Measurements from ENCODE around the gene RIPOR3.
"Not testable (repeated sequence)": the region's sequence is repeated elsewhere in the genome, so short reads cannot be mapped to it uniquely, and the experiment has no call there.

Gene RIPOR3

DNA sequence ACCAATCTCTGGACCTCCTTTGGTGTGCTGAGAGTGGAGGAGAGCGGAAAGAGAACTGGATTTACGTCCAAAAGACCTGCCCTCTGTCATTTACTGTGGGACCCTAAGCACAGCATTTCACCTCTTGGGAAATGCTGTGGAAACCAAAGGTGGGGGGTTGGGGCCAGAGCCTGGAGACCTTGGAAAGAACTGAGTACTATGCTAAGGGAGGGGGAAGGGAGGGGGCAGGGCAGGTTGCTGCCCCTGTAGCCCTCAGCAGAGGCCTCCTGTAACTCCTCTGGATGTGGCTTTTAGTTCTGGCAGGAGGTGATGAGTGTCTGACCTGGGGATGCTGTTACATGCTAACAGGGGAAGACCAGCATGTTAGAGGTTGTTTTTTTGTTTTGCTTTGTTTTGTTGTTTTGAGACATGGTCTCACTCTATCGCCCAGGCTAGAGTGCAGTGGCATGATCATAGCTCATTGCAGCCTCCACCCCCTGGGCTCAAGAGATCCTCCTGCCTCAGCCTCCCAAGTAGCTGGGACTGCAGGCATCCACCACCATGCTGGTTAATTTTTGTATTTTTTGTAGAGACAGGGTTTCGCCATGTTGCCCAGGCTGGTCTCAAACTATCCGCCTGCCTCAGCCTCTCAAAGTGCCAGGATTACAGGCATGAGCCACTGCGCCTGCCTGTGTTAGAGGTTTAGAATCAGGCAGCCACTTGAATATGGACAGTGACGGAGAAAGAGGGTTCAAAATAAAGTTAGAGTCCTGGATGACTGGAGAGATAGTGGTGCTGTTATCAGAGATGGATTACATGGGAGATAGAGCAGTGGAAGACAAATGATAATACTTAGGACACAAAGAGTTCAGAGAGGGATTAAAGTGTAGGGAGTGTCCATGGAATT, 21.7 kb upstream of the RIPOR3 start:
- H3K36me3 ChIP-seq (ENCODE audit: control insufficient read depth in 2 of 2, insufficient read depth in 2 of 2, low read length in 2 of 2) = no peaks in the 10 kb centered on the region
- H3K27ac ChIP-seq (ENCODE audit: low read length) = no peak overlapping the region
- H3K4me1 ChIP-seq (ENCODE audit: control insufficient read depth, insufficient read depth, low read length) = no peaks in the 10 kb centered on the region
- no peaks in the 10 kb centered on the region for H3K27me3 ChIP-seq (ENCODE audit: control insufficient read depth in 1 of 2, insufficient read depth in 2 of 2, low read length in 2 of 2)
- no peaks in the 10 kb centered on the region for H3K9me3 ChIP-seq (ENCODE audit: control insufficient read depth in 2 of 2, low read length in 2 of 2)
- no peak overlapping the region for H3K4me3 ChIP-seq (ENCODE audit: low read length in 2 of 2)
- no peak overlapping the region for H3K9ac ChIP-seq (ENCODE audit: low read length in 2 of 2)

DNA sequence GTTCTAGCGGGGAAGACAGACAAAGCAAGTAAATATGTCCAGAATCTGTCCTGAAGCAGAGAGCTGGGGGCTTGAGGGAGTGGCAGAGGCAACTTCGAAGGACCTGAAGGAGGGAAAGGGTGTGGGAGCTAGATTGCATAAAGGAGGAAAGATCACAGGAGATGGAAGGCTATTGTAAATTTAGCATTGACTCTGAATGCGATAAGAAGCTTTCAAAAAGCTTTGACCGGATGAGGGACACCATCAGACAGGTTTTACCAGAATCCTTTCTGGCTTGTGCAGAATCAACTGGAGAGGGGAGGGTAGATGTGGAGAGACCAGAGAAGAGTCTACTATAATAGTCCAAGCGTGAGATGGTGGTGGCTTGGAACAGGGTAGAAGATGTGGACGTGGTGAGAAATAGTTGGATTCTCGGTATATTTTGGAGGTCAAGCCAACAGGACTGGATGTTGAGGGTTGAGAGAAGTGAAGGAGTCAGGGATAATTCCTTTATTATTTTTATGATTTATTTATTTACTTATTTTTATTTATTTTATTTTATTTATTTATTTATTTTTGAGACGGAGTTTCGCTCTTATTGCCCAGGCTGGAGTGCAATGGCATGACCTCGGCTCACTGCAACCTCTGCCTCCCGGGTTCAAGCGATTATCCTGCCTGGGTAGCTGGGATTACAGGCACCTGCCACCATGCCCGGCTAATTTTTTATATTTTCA, 19.9 kb upstream of the RIPOR3 start:
- Histone ChIP-seq H3K27ac (ENCODE audit: low read length) (no peak overlapping the region), H3K4me3 (ENCODE audit: low read length in 2 of 2) (no peak overlapping the region), H3K9ac (ENCODE audit: low read length in 2 of 2) (no peak overlapping the region), H3K9me3 (ENCODE audit: control insufficient read depth in 2 of 2, low read length in 2 of 2) (no peaks in the 10 kb centered on the region), H3K27me3 (ENCODE audit: control insufficient read depth in 1 of 2, insufficient read depth in 2 of 2, low read length in 2 of 2) (no peaks in the 10 kb centered on the region), H3K36me3 (ENCODE audit: control insufficient read depth in 2 of 2, insufficient read depth in 2 of 2, low read length in 2 of 2) (no peaks in the 10 kb centered on the region), H3K4me1 (ENCODE audit: control insufficient read depth, insufficient read depth, low read length) (no peaks in the 10 kb centered on the region)

DNA sequence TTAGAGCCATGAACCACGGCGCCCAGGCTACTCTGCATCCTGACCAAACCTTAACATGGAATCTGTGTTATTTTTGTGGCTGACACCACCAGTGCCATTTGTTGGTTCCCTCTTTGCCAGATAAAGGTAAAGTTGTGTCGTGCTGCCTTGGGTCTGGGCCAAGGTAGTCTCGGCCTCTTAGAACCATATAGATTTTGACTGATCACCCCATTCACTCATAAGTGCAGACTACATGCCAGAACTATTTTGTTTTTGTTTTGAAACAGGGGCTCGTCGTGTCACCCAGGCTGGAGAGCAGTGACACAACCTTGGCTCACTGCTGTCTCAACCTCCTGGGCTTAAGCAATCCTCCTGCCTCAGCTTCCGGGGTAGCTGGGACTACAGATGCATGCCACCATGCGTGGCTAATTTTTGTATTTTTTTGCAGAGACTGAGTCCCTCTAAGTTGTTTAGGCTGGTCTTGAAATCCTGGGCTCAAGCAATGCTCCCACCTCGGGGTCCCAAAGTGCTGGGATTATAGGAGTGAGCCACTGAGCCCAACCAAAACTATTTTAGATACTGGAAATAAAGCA, 19.2 kb upstream of the RIPOR3 start:
- no peak overlapping the region for H3K9ac ChIP-seq (ENCODE audit: low read length in 2 of 2)
- H3K27ac ChIP-seq (ENCODE audit: low read length) = no peak overlapping the region
- no peaks in the 10 kb centered on the region for H3K9me3 ChIP-seq (ENCODE audit: control insufficient read depth in 2 of 2, low read length in 2 of 2)
- H3K27me3 ChIP-seq (ENCODE audit: control insufficient read depth in 1 of 2, insufficient read depth in 2 of 2, low read length in 2 of 2) = peaks cover 0 to 2% of the 10 kb centered on the region in 2 donors
- no peaks in the 10 kb centered on the region for H3K4me1 ChIP-seq (ENCODE audit: control insufficient read depth, insufficient read depth, low read length)
- no peaks in the 10 kb centered on the region for H3K36me3 ChIP-seq (ENCODE audit: control insufficient read depth in 2 of 2, insufficient read depth in 2 of 2, low read length in 2 of 2)
- H3K4me3 ChIP-seq (ENCODE audit: low read length in 2 of 2) = no peak overlapping the region

DNA sequence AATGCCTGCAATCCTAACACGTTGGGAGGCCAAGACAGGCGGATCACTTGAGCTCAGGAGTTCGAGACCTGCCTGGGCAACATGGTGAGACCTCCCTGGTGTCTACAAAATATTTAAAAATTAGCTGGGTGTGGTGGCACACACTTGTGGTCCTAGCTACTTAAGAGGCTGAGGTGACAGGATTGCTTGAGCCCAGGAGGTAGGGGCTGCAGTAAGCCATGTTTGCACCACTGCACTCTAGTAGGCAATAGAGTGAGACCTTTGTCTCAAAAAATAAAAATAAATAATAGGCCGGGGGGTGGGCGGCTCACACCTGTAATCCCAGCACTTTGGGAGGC, 18.3 kb upstream of the RIPOR3 start:
- H3K9ac ChIP-seq (ENCODE audit: low read length in 2 of 2) = no peak overlapping the region
- H3K9me3 ChIP-seq (ENCODE audit: control insufficient read depth in 2 of 2, low read length in 2 of 2) = no peaks in the 10 kb centered on the region
- H3K27ac ChIP-seq (ENCODE audit: low read length) = no peak overlapping the region
- H3K36me3 ChIP-seq (ENCODE audit: control insufficient read depth in 2 of 2, insufficient read depth in 2 of 2, low read length in 2 of 2) = no peaks in the 10 kb centered on the region
- peaks cover 0 to 2% of the 10 kb centered on the region in 2 donors for H3K27me3 ChIP-seq (ENCODE audit: control insufficient read depth in 1 of 2, insufficient read depth in 2 of 2, low read length in 2 of 2)
- H3K4me1 ChIP-seq (ENCODE audit: control insufficient read depth, insufficient read depth, low read length) = no peaks in the 10 kb centered on the region
- no peak overlapping the region for H3K4me3 ChIP-seq (ENCODE audit: low read length in 2 of 2)

DNA sequence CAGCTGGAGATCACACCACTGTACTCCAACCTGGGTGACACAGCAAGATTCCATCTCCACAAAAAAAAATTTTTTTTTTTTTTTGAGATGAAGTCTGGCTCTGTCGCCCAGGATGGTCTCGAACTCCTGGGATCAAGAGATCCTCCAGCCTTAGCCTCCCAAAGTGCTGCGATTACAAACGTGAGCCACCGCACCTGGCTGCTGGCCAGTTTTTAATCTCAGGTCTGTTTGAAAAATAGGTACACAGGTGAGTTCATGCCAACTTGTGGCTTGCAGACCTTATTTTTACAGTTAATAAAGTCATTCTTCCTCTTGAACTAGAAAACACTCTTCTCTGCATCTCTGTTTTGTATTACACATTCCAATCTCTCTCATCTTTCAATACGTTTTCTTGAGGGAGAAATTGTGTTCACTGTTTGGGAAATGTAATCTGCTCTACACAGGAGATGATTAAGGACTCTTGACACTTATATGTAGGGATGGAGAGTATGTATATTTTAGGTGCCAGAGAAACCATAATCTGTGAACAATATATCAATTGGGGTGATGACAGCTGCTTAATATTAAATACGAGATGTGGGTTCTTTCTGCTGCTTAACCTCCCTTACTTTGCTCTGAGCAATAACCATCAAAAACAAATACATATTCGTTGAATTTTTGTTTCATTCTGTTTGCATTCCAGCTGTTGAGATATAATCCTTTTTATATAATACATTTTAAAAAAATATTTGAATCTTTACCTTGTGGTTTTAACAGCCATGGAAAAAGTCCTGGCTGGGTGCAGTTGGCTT, 17.7 kb upstream of the RIPOR3 start:
- H3K36me3 ChIP-seq (ENCODE audit: control insufficient read depth in 2 of 2, insufficient read depth in 2 of 2, low read length in 2 of 2) = no peaks in the 10 kb centered on the region
- no peak overlapping the region for H3K9ac ChIP-seq (ENCODE audit: low read length in 2 of 2)
- H3K9me3 ChIP-seq (ENCODE audit: control insufficient read depth in 2 of 2, low read length in 2 of 2) = no peaks in the 10 kb centered on the region
- H3K27me3 ChIP-seq (ENCODE audit: control insufficient read depth in 1 of 2, insufficient read depth in 2 of 2, low read length in 2 of 2) = peaks cover 0 to 2% of the 10 kb centered on the region in 2 donors
- no peaks in the 10 kb centered on the region for H3K4me1 ChIP-seq (ENCODE audit: control insufficient read depth, insufficient read depth, low read length)
- no peak overlapping the region for H3K27ac ChIP-seq (ENCODE audit: low read length)
- H3K4me3 ChIP-seq (ENCODE audit: low read length in 2 of 2) = no peak overlapping the region

DNA sequence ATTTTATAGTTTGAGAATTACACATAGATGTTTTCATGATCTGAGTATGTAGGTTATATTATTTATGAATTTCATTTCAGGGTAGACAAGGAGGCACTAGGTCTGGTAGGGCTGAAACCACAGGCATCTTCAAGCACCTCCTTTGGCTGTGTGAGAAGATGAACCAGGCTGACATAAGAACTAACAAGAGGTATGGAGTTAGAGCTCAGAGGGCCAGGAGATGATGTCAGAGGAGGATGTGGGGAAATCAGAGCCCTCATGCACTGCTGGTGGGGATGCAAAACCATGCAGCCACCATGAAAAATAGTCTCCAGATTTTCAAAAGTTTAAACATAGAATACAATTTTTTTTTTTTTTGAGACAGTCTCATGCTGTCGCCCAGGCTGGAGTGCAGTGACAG, 13.6 kb upstream of the RIPOR3 start:
- Histone ChIP-seq H3K4me1 (ENCODE audit: control insufficient read depth, insufficient read depth, low read length) (no peaks in the 10 kb centered on the region), H3K9me3 (ENCODE audit: control insufficient read depth in 2 of 2, low read length in 2 of 2) (no peaks in the 10 kb centered on the region), H3K4me3 (ENCODE audit: low read length in 2 of 2) (no peak overlapping the region), H3K36me3 (ENCODE audit: control insufficient read depth in 2 of 2, insufficient read depth in 2 of 2, low read length in 2 of 2) (no peaks in the 10 kb centered on the region), H3K27ac (ENCODE audit: low read length) (no peak overlapping the region), H3K9ac (ENCODE audit: low read length in 2 of 2) (no peak overlapping the region), H3K27me3 (ENCODE audit: control insufficient read depth in 1 of 2, insufficient read depth in 2 of 2, low read length in 2 of 2) (peaks cover 0 to 2% of the 10 kb centered on the region in 2 donors)

DNA sequence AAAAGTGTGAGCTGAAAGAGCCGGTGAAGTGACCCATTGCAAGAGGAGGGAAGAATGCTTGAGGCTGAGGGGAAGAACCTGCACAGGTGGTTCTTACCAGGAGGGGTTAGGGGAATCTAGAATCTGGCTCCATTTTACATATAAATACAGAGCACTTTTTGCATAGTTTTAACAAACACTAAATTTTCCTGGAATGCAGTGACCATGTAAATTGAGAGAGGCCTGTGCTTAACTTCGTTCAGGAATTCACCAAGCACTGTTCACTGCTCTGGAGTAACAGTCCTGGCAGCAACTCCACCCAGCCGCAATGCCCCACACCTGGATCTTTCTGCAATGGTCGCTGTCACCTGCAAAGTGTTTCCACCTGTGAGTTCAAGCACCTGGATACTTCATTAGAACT, 13.2 kb upstream of the RIPOR3 start:
- Histone ChIP-seq H3K9ac (ENCODE audit: low read length in 2 of 2) (no peak overlapping the region), H3K36me3 (ENCODE audit: control insufficient read depth in 2 of 2, insufficient read depth in 2 of 2, low read length in 2 of 2) (no peaks in the 10 kb centered on the region)

DNA sequence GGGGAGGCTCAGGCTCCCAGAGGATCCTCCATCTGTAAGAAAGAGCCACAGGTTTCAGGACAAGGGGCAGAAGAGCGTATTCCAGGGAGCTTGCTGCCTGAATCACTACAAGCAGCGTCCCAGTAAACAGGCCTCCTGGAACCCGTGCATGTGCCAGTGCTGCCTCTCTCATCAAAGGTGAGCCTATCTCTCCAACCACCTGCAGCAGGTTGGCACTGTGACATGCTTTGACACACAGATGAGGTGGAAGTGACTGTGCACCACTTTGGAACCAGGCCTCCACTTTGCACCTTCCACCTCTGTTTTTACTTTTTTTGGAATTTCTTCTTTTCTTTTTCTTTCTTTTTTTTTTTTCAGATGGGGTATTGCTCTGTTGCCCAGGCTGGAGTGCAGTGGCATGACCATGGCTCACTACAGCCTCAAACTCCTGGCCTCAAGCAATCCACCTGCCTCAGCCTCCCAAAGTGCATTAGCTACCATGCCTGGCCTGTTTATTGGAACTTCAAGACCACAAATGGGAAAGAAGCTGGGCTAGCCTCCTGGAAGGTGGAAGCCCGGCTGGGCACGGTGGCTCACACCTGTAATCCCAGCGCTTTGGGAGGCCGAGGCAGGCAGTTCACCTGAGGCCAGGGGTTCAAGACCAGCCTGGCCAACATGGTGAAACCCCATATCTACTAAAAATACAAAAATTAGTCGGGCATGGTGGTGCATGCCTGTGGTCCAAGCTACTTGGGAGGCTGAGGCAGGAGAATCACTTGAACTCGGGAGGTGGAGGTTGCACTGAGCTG, 12.5 kb upstream of the RIPOR3 start:
- not testable (repeated sequence) for H3K9ac ChIP-seq (ENCODE audit: low read length in 2 of 2)

More for the DNA sequence above, 13.2 kb upstream of the RIPOR3 start:
- H3K9me3 ChIP-seq (ENCODE audit: control insufficient read depth in 2 of 2, low read length in 2 of 2) = no peaks in the 10 kb centered on the region
- H3K27ac ChIP-seq (ENCODE audit: low read length) = no peak overlapping the region
- no peak overlapping the region for H3K4me3 ChIP-seq (ENCODE audit: low read length in 2 of 2)
- H3K4me1 ChIP-seq (ENCODE audit: control insufficient read depth, insufficient read depth, low read length) = no peaks in the 10 kb centered on the region
- peaks cover 0 to 2% of the 10 kb centered on the region in 2 donors for H3K27me3 ChIP-seq (ENCODE audit: control insufficient read depth in 1 of 2, insufficient read depth in 2 of 2, low read length in 2 of 2)

DNA sequence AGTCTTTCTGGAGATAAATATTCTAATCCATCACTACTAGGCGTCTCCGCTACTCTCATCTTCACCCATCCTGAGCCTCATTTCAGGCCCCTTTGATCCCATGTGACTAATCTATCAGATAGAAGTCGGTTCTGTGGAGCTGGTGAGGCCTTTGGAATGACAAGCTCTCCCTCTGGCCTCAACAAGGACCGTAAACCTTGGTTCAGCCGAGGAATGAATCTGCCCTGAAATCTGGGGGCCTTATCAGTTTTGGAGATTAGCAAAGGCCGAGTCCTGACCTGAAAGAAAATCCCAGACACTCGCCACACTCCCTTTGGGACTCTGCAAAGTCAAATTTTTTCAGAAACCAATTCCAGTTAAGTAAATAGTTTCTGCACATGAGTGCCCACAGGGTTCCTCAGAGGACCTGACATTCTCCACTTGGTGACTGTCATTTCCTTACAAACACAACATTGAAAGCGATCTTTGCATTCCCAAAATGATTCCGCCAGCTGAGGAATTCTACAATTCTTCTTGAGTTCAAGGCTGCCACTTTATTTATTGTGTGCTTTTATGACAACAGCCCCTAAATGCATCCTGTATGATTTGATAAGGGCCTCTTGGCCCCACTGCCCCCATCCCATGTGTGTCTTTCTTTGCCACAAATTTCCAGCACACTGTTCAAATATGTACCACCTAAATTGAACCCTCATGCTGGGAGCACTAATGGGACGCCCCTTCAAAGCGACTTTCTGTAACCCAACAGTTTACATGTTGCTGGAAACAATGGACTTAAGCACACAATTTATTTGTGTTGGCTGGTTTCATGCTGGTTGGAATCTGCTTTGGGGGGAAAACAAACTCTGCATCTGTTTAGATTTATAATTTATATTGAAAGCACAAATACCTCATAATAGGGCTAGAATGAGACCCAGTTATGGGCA, 10.0 kb upstream of the RIPOR3 start:
- Histone ChIP-seq H3K4me3 (ENCODE audit: low read length in 2 of 2) (no peak overlapping the region), H3K27me3 (ENCODE audit: control insufficient read depth in 1 of 2, insufficient read depth in 2 of 2, low read length in 2 of 2) (peaks cover 0 to 2% of the 10 kb centered on the region in 2 donors), H3K9ac (ENCODE audit: low read length in 2 of 2) (no peak overlapping the region), H3K9me3 (ENCODE audit: control insufficient read depth in 2 of 2, low read length in 2 of 2) (no peaks in the 10 kb centered on the region), H3K4me1 (ENCODE audit: control insufficient read depth, insufficient read depth, low read length) (no peaks in the 10 kb centered on the region), H3K27ac (ENCODE audit: low read length) (no peak overlapping the region), H3K36me3 (ENCODE audit: control insufficient read depth in 2 of 2, insufficient read depth in 2 of 2, low read length in 2 of 2) (no peaks in the 10 kb centered on the region)

More for the DNA sequence above, 12.5 kb upstream of the RIPOR3 start:
- H3K4me1 ChIP-seq (ENCODE audit: control insufficient read depth, insufficient read depth, low read length); H3K36me3 ChIP-seq (ENCODE audit: control insufficient read depth in 2 of 2, insufficient read depth in 2 of 2, low read length in 2 of 2); H3K27ac ChIP-seq (ENCODE audit: low read length); H3K9me3 ChIP-seq (ENCODE audit: control insufficient read depth in 2 of 2, low read length in 2 of 2); H3K27me3 ChIP-seq (ENCODE audit: control insufficient read depth in 1 of 2, insufficient read depth in 2 of 2, low read length in 2 of 2); H3K4me3 ChIP-seq (ENCODE audit: low read length in 2 of 2): not testable (repeated sequence)

Measured in stomach smooth muscle (tissue), 2 donors.